PC-3 (cell line): ENCODE measurements around the gene KLF12. TPM values are rescaled to one million over a fixed set of nuclear protein-coding genes. Genes with fewer than 3 reads are reported as not detected.

ENCODE experiments used
- ATAC-seq: fragments of 200-7000 bp; cut with Tn5 transposase; 2 replicates; pipeline ENCODE4 v1.9.1; 2020; ENCODE audit warnings: mild to moderate bottlenecking, moderate library complexity
- BruUV-seq: library from RNA; stranded (reverse); fragments of 400-500 nt; replicated peaks from 2 replicates; lab custom pipeline; 2021; lab: Mats Ljungman, UMichigan
- CTCF ChIA-PET: fragments of 300-600 bp; sonication (Branson Sonifier 250); formaldehyde crosslinking; loops from one replicate; lab custom pipeline; 2022; ENCODE audit warnings: antibody characterized with exemption; lab: Charles Lee
- POLR2A ChIA-PET: fragments of 300-600 bp; sonication (Branson Sonifier 250); formaldehyde crosslinking; loops from one replicate; lab custom pipeline; 2022; ENCODE audit warnings: antibody characterized with exemption; ENCODE audit not compliant: unreplicated experiment; lab: Charles Lee
- DNase-seq: peaks from one replicate; pipeline ENCODE4 v3.0.0-alpha.2; 2015
- H2AFZ ChIP-seq: fragments of 300-600 bp; sonication (generic); 2 replicates; pipeline ENCODE4 v1.6.0; 2016; ENCODE audit warnings: antibody characterized with exemption, low read length
- H3F3A ChIP-seq: fragments of 300-600 bp; sonication (generic); one replicate; pipeline ENCODE4 v1.6.0; 2017; ENCODE audit warnings: antibody characterized with exemption, low read length, control low read depth, mild to moderate bottlenecking; ENCODE audit not compliant: unreplicated experiment
- H3K27ac ChIP-seq: fragments of 300-600 bp; sonication (generic); 2 replicates; pipeline ENCODE4 v1.5.1; 2016; ENCODE audit warnings: mild to moderate bottlenecking, low read length
- H3K27me3 ChIP-seq: fragments of 300-600 bp; sonication (generic); 2 replicates; pipeline ENCODE4 v1.6.1; 2016; ENCODE audit warnings: low read length, mixed read lengths
- H3K36me3 ChIP-seq: fragments of 300-600 bp; sonication (generic); 2 replicates; pipeline ENCODE4 v1.6.1; 2016; ENCODE audit warnings: low read depth, mixed run types, low read length, mixed read lengths
- H3K4me1 ChIP-seq: fragments of 300-600 bp; sonication (generic); 2 replicates; pipeline ENCODE4 v1.5.1; 2016; ENCODE audit warnings: low read length; ENCODE audit not compliant: insufficient read depth
- H3K4me2 ChIP-seq: fragments of 300-600 bp; sonication (generic); 2 replicates; pipeline ENCODE4 v1.6.0; 2016; ENCODE audit warnings: low read length
- H3K4me3 ChIP-seq: fragments of 300-600 bp; sonication (generic); 2 replicates; pipeline ENCODE4 v1.5.1; 2016; ENCODE audit warnings: mild to moderate bottlenecking, low read length, mixed read lengths
- H3K79me2 ChIP-seq: fragments of 300-600 bp; sonication (generic); 2 replicates; pipeline ENCODE4 v1.6.1; 2017; ENCODE audit warnings: low read length, mixed read lengths
- H3K9ac ChIP-seq: fragments of 300-600 bp; sonication (generic); 2 replicates; pipeline ENCODE4 v1.6.0; 2016; ENCODE audit warnings: mild to moderate bottlenecking, low read length
- H3K9me2 ChIP-seq: fragments of 300-600 bp; sonication (generic); replicated peaks from 2 replicates; pipeline ENCODE4 v1.6.1; 2016; ENCODE audit warnings: mixed run types, low read length, mixed read lengths
- H3K9me3 ChIP-seq: fragments of 300-600 bp; sonication (generic); 2 replicates; pipeline ENCODE4 v1.6.1; 2016; ENCODE audit warnings: low read length, mixed read lengths
- H4K20me1 ChIP-seq: fragments of 300-600 bp; sonication (generic); 2 replicates; pipeline ENCODE4 v1.6.1; 2016; ENCODE audit warnings: low read length, mixed read lengths
- CTCF ChIP-seq: fragments of 300-600 bp; sonication (generic); conservative IDR thresholded peaks from 2 replicates; pipeline ENCODE4 v1.5.1; 2017; ENCODE audit warnings: antibody characterized with exemption, low read depth, mild to moderate bottlenecking, low read length
- EZH2 ChIP-seq: fragments of 300-600 bp; sonication (generic); IDR thresholded peaks from one replicate; pipeline ENCODE4 v1.6.1; 2017; ENCODE audit warnings: antibody characterized with exemption, mild to moderate bottlenecking, low read length; ENCODE audit not compliant: unreplicated experiment
- EZH2phosphoT487 ChIP-seq: fragments of 300-600 bp; sonication (generic); IDR thresholded peaks from 2 replicates; pipeline ENCODE4 v1.6.1; 2018; ENCODE audit warnings: mild to moderate bottlenecking, antibody characterized with exemption, low read length, borderline replicate concordance
- intact Hi-C: fragments of 100-400 bp; cut with micrococcal nuclease; formaldehyde crosslinking; loops from 2 replicates; pipeline ENCODE4 v1.9.0; 2023
- total RNA-seq: library from RNA; depleted of rRNA; stranded (reverse); fragments of >200 nt; gene quantifications from 2 replicates; pipeline ENCODE4 v1.2.3, GENCODE V29; 2014

KLF12 gene
- total RNA-seq, 1 experiment from 2014 or later = 6.4 TPM

GRCh38 chr13:74148352-74148751, 14.1 kb upstream of the KLF12 start:
- CTCF ChIA-PET = no interaction called here
- POLR2A ChIA-PET = no interaction called here

GRCh38 chr13:74145249-74145975, 11.2 kb upstream of the KLF12 start:
- Histone ChIP-seq H3K4me3 (no peak overlapping the region), H3K36me3 (no peaks in the 10 kb centered on the region), H3K79me2 (no peaks in the 10 kb centered on the region), H3F3A (no peaks in the 10 kb centered on the region), H3K4me1 (no peaks in the 10 kb centered on the region), H3K9ac (no peak overlapping the region), H3K27ac (no peak overlapping the region), H3K9me2 (no peaks in the 10 kb centered on the region), H3K27me3 (no peaks in the 10 kb centered on the region), H3K9me3 (no peaks in the 10 kb centered on the region), H2AFZ (no peak overlapping the region), H4K20me1 (no peaks in the 10 kb centered on the region), H3K4me2 (no peak overlapping the region)
- BruUV-seq = no TSS peak
- CTCF ChIA-PET = no interaction called here
- intact Hi-C loops = no loop called here
- TF ChIP-seq EZH2phosphoT487 = no peak
- ATAC-seq (no peak), DNase-seq (no peak)
- POLR2A ChIA-PET = no interaction called here

More at GRCh38 chr13:74148352-74148751, 14.1 kb upstream of the KLF12 start:
- no peaks in the 10 kb centered on the region for H3F3A ChIP-seq
- no peaks in the 10 kb centered on the region for H3K79me2 ChIP-seq
- TF ChIP-seq CTCF (no peak), EZH2 (no peak), EZH2phosphoT487 (no peak)
- H3K4me1 ChIP-seq = no peaks in the 10 kb centered on the region
- intact Hi-C loops = no loop called here
- H3K27me3 ChIP-seq = no peaks in the 10 kb centered on the region
- H3K9me2 ChIP-seq = no peaks in the 10 kb centered on the region
- H3K27ac ChIP-seq = no peak overlapping the region
- no peak overlapping the region for H3K4me2 ChIP-seq
- no peak overlapping the region for H2AFZ ChIP-seq
- DNase-seq (no peak), ATAC-seq (no peak)
- H3K9me3 ChIP-seq = no peaks in the 10 kb centered on the region
- no TSS peak for BruUV-seq
- H3K4me3 ChIP-seq = no peak overlapping the region
- no peak overlapping the region for H3K9ac ChIP-seq
- no peaks in the 10 kb centered on the region for H4K20me1 ChIP-seq
- H3K36me3 ChIP-seq = no peaks in the 10 kb centered on the region

- POLR2A ChIA-PET = no interaction called here
- intact Hi-C loops = no loop called here
- H3K9me2 ChIP-seq = no peaks in the 10 kb centered on the region
- H3K9me3 ChIP-seq = no peaks in the 10 kb centered on the region
- DNase-seq = no peak
- BruUV-seq = no TSS peak
- no peak overlapping the region for H3K27ac ChIP-seq
- H3K4me1 ChIP-seq = no peaks in the 10 kb centered on the region
- 0 out of 2 replicates have a peak overlapping the region, but pooled peaks have one; percentile 1 for H2AFZ ChIP-seq
- no peak overlapping the region for H3K9ac ChIP-seq
- H3K27me3 ChIP-seq = no peaks in the 10 kb centered on the region
- CTCF ChIA-PET = no interaction called here
- TF ChIP-seq EZH2phosphoT487 (no peak), EZH2 (no peak), CTCF (no peak)
- H3K79me2 ChIP-seq = no peaks in the 10 kb centered on the region
- H3F3A ChIP-seq = no peaks in the 10 kb centered on the region
- H4K20me1 ChIP-seq = no peaks in the 10 kb centered on the region
- H3K36me3 ChIP-seq = no peaks in the 10 kb centered on the region
- no peak overlapping the region for H3K4me2 ChIP-seq
- H3K4me3 ChIP-seq = no peak overlapping the region
- no peak for ATAC-seq
Measured at GRCh38 chr13:74144269-74144668, 10.1 kb upstream of the KLF12 start.
